NT2/D1 (cell line): Measurements from ENCODE around the gene IRF8.

Source experiments
- YY1 ChIP-seq: IDR thresholded peaks from 2 replicates; pipeline ENCODE4 v1.6.1; 2011; ENCODE audit not compliant: insufficient read length, insufficient read depth
- ZNF274 ChIP-seq: IDR thresholded peaks from 2 replicates; pipeline ENCODE4 v1.6.1; 2011; ENCODE audit warnings: mild to moderate bottlenecking, low read depth, low read length

GRCh38 chr16:85965125-85965524 lies 66.2 kb downstream of the IRF8 start:
- no peak for TF ChIP-seq ZNF274
- TF ChIP-seq YY1 = no peak
